ENCODE results near the gene UBE2L3.
A peak's percentile ranks its signal among the peaks of the same experiment; 100 is the strongest.

Gene UBE2L3

GRCh38 chr22:21657360-21658032, 90.0 kb downstream of the UBE2L3 start:
- peak overlapping the region; percentile 80 for H3K27ac ChIP-seq
- TF ChIP-seq ZFX (IDR thresholded peaks at IDR 0.05; ENCODE audit: borderline replicate concordance): no peak
- TF ChIP-seq, protein P1, sequence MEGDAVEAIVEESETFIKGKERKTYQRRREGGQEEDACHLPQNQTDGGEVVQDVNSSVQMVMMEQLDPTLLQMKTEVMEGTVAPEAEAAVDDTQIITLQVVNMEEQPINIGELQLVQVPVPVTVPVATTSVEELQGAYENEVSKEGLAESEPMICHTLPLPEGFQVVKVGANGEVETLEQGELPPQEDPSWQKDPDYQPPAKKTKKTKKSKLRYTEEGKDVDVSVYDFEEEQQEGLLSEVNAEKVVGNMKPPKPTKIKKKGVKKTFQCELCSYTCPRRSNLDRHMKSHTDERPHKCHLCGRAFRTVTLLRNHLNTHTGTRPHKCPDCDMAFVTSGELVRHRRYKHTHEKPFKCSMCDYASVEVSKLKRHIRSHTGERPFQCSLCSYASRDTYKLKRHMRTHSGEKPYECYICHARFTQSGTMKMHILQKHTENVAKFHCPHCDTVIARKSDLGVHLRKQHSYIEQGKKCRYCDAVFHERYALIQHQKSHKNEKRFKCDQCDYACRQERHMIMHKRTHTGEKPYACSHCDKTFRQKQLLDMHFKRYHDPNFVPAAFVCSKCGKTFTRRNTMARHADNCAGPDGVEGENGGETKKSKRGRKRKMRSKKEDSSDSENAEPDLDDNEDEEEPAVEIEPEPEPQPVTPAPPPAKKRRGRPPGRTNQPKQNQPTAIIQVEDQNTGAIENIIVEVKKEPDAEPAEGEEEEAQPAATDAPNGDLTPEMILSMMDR (IDR thresholded peaks at IDR 0.05): peak; percentile 57

- no peak overlapping the region for H3K27ac ChIP-seq
- TF ChIP-seq, protein P1 (IDR thresholded peaks at IDR 0.05): no peak
- TF ChIP-seq ZFX (IDR thresholded peaks at IDR 0.05; ENCODE audit: borderline replicate concordance): no peak
These were observed 92.5 kb downstream of the UBE2L3 start for GRCh38 chr22:21659864-21660525.

- no peak overlapping the region for H3K27ac ChIP-seq
- TF ChIP-seq ZFX (IDR thresholded peaks at IDR 0.05; ENCODE audit: borderline replicate concordance): no peak
- TF ChIP-seq, protein P1 (IDR thresholded peaks at IDR 0.05): no peak
These were observed 93.4 kb downstream of the UBE2L3 start for GRCh38 chr22:21660904-21661303.

- TF ChIP-seq, protein P1 (IDR thresholded peaks at IDR 0.05): no peak
- no peak for TF ChIP-seq ZFX (IDR thresholded peaks at IDR 0.05; ENCODE audit: borderline replicate concordance)
- H3K27ac ChIP-seq: no peak overlapping the region
These were observed 94.5 kb downstream of the UBE2L3 start for GRCh38 chr22:21661991-21662390.

DNA sequence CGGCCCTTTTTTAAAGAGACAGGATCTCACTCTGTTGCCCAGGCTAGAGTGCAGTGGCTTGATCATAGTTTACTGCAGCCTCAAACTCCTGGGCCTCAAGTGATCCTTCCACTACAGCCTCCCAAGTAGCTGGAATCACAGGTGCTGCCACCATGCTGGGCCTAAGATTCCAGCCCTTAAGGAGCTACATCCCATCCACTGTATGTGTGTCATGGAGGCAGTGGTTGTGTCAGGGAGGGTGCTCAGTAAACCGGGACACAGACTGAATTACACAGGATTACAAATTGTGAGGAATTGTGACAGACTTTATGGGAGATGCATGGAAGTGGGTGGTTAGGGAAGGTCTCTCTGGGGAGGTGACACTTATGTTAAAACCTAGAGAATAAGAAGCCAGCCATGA, 96.2 kb downstream of the UBE2L3 start:
- no peak for TF ChIP-seq ZFX (IDR thresholded peaks at IDR 0.05; ENCODE audit: borderline replicate concordance)
- TF ChIP-seq, protein P1 (IDR thresholded peaks at IDR 0.05): no peak
- no peak overlapping the region for H3K27ac ChIP-seq

- TF ChIP-seq, protein P1 (IDR thresholded peaks at IDR 0.05): no peak
- TF ChIP-seq ZFX (IDR thresholded peaks at IDR 0.05; ENCODE audit: borderline replicate concordance): no peak
- peak overlapping the region; percentile 91 for H3K27ac ChIP-seq
These were observed 97.7 kb downstream of the UBE2L3 start for GRCh38 chr22:21665047-21665851.

All from 22Rv1 (cell line).